Omental fat pad (tissue), 4 donors: ENCODE measurements around the gene LRRC75A. TPM values are rescaled to one million over a fixed set of nuclear protein-coding genes. Genes with fewer than 3 reads are reported as not detected.

ENCODE experiments used
- ATAC-seq: fragments of 150-250 bp; one replicate; pipeline ENCODE4 v1.9.1; 2016; ENCODE audit warnings: mild to moderate bottlenecking, moderate library complexity; ENCODE audit not compliant: low FRiP score
- DNase-seq: peaks from one replicate; pipeline ENCODE4 v3.0.0-alpha.2; 2019; ENCODE audit warnings: low spot score
- CTCF ChIP-seq, 3 donors: fragments of 450-650 bp; IDR thresholded peaks; one replicate each; pipeline ENCODE4 v1.5.1; 2016 to 2017; ENCODE audit warnings: antibody characterized with exemption in 3 of 3, mild to moderate bottlenecking in 3 of 3, moderate library complexity in 2 of 3
- total RNA-seq, 4 donors: library from RNA; depleted of rRNA; stranded (reverse); fragments of >200 nt; gene quantifications; one replicate each; pipeline ENCODE4 v1.1.0, GENCODE V29; 2016

Gene LRRC75A
- total RNA-seq, 4 donors from 2014 or later: 0.74 to 3.5 (median 2.1) TPM

- no peak for TF ChIP-seq CTCF (IDR thresholded peaks at IDR 0.05)
- DNase-seq: no peak
- ATAC-seq: no peak
Measured at GRCh38 chr17:16494059-16494458, 2.1 kb upstream of the LRRC75A start.

- TF ChIP-seq CTCF (IDR thresholded peaks at IDR 0.05): no peak
- ATAC-seq (no peak), DNase-seq (no peak)
Measured at GRCh38 chr17:16493531-16494046, 1.6 kb upstream of the LRRC75A start.

- ATAC-seq (no peak), DNase-seq (no peak)
- no peak for TF ChIP-seq CTCF (IDR thresholded peaks at IDR 0.05)
Measured at GRCh38 chr17:16492613-16493530, 879 bp upstream of the LRRC75A start.

- DNase-seq (no peak), ATAC-seq (no peak)
- TF ChIP-seq CTCF (IDR thresholded peaks at IDR 0.05): no peak
Measured at GRCh38 chr17:16491131-16491702, 776 bp downstream of the LRRC75A start.

DNA sequence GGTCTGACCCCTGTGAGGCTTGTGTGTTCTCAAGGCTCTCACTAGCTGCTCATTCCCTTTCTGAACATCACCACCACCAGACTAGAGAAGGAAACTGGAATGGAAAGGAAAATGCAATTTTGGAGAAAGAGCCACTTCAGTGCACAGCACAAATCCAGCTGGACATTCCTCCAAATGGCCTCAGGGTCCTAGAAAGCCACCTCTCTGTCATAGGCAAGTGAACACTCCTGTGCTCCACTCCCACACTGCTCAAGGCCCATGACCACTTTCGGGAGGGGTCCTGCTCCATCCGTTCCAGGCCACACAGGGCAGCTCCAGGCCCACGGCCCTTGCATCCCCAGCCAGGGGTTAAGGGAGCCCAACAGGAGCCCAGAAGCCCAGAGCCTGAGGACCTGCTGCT lies 2.6 kb downstream of the LRRC75A start:
- no peak for TF ChIP-seq CTCF (IDR thresholded peaks at IDR 0.05)
- ATAC-seq (no peak), DNase-seq (no peak)

- no peak for DNase-seq
- ATAC-seq: no peak
- TF ChIP-seq CTCF (IDR thresholded peaks at IDR 0.05): no peak
Measured at GRCh38 chr17:16488968-16489337, 3.0 kb downstream of the LRRC75A start.
